ENCODE measurements around the gene CD81. TPM values are rescaled to one million over a fixed set of nuclear protein-coding genes. Genes with fewer than 3 reads are reported as not detected.

CD81 gene
- total RNA-seq, 1 experiment from 2014 or later, result 194 TPM

- BruUV-seq (replicated peaks), result TSS peak; percentile 74
- CTCF ChIA-PET, result interaction anchor here (0.5 to 0.7 kb wide), 2 partner anchors 93 to 94 kb away, joined by 4 to 7 read pairs; no protein-coding TSS in a partner anchor
- DNase-seq (ENCODE audit: low spot score), result no peak
- peak overlapping the region; percentile 82 for H3K4me3 ChIP-seq (ENCODE audit: low read depth, low read length, poor library complexity, severe bottlenecking)
- POLR2A ChIA-PET (ENCODE audit: low non-redundant PET), result no interaction called here
- no peaks in the 10 kb centered on the region for H3K9me3 ChIP-seq (ENCODE audit: low read depth, low read length, poor library complexity, severe bottlenecking)
- peaks cover 3% of the 10 kb centered on the region for H3K36me3 ChIP-seq (ENCODE audit: insufficient read depth, low read length, poor library complexity, severe bottlenecking)
- TF ChIP-seq CTCF (conservative IDR thresholded peaks at IDR 0.05; ENCODE audit: low read depth, low read length) (0 out of 2 replicates have a peak, but pooled peaks have one; percentile 14), EZH2 (IDR thresholded peaks at IDR 0.05; ENCODE audit: borderline replicate concordance, low read depth, low read length, poor library complexity, severe bottlenecking) (no peak)
- intact Hi-C loops (cut with micrococcal nuclease; ENCODE audit: unreplicated experiment), result no loop called here
- H3K27me3 ChIP-seq (replicated peaks; ENCODE audit: insufficient read depth, low read depth, low read length, poor library complexity), result no peaks in the 10 kb centered on the region
- H3K4me1 ChIP-seq (ENCODE audit: insufficient read depth, low read length, poor library complexity, severe bottlenecking), result peaks cover 8% of the 10 kb centered on the region
- peak overlapping the region; percentile 85 for H3K27ac ChIP-seq (ENCODE audit: low read depth, low read length, poor library complexity, severe bottlenecking)
These were observed 21.7 kb downstream of the CD81 start for GRCh38 chr11:2398664-2399355.

GRCh38 chr11:2399488-2400068 lies 22.5 kb downstream of the CD81 start:
- Histone ChIP-seq H3K9me3 (ENCODE audit: low read depth, low read length, poor library complexity, severe bottlenecking) (no peaks in the 10 kb centered on the region), H3K36me3 (ENCODE audit: insufficient read depth, low read length, poor library complexity, severe bottlenecking) (peaks cover 3% of the 10 kb centered on the region), H3K4me3 (ENCODE audit: low read depth, low read length, poor library complexity, severe bottlenecking) (peak overlapping the region; percentile 82), H3K27ac (ENCODE audit: low read depth, low read length, poor library complexity, severe bottlenecking) (peak overlapping the region; percentile 85), H3K27me3 (replicated peaks; ENCODE audit: insufficient read depth, low read depth, low read length, poor library complexity) (no peaks in the 10 kb centered on the region), H3K4me1 (ENCODE audit: insufficient read depth, low read length, poor library complexity, severe bottlenecking) (peaks cover 8% of the 10 kb centered on the region)
- DNase-seq (ENCODE audit: low spot score), result peak; percentile 14
- ChIA-PET CTCF (no interaction called here), POLR2A (ENCODE audit: low non-redundant PET) (no interaction called here)
- BruUV-seq (replicated peaks), result no TSS peak
- TF ChIP-seq CTCF (conservative IDR thresholded peaks at IDR 0.05; ENCODE audit: low read depth, low read length), result no peak
- TF ChIP-seq EZH2 (IDR thresholded peaks at IDR 0.05; ENCODE audit: borderline replicate concordance, low read depth, low read length, poor library complexity, severe bottlenecking), result no peak
- intact Hi-C loops (cut with micrococcal nuclease; ENCODE audit: unreplicated experiment), result loop anchor here (1.0 kb wide), 1 partner anchor 21 kb away; no protein-coding TSS in a partner anchor

GRCh38 chr11:2400069-2400761 lies 23.1 kb downstream of the CD81 start, which contains the start of gene TSSC4:
TSS of gene TSSC4 (plus strand) at chr11:2400750. CDS start at chr11:2402634, 1,884 bp downstream.
- ChIA-PET CTCF (interaction anchor here (0.5 to 1.0 kb wide), 4 partner anchors 20 to 95 kb away, joined by 5 to 11 read pairs (median 6); no protein-coding TSS in a partner anchor), POLR2A (ENCODE audit: low non-redundant PET) (interaction anchor here (0.6 kb wide), 1 partner anchor 310 kb away, joined by 3 read pairs; no protein-coding TSS in a partner anchor)
- Histone ChIP-seq H3K27ac (ENCODE audit: low read depth, low read length, poor library complexity, severe bottlenecking) (peak within 1 kb of the TSS; percentile 85), H3K9me3 (ENCODE audit: low read depth, low read length, poor library complexity, severe bottlenecking) (no peaks in the 10 kb centered on the region), H3K27me3 (replicated peaks; ENCODE audit: insufficient read depth, low read depth, low read length, poor library complexity) (no peaks in the 10 kb centered on the region), H3K4me1 (ENCODE audit: insufficient read depth, low read length, poor library complexity, severe bottlenecking) (peaks cover 8% of the 10 kb centered on the region), H3K36me3 (ENCODE audit: insufficient read depth, low read length, poor library complexity, severe bottlenecking) (peaks cover 3% of the 10 kb centered on the region), H3K4me3 (ENCODE audit: low read depth, low read length, poor library complexity, severe bottlenecking) (peak within 1 kb of the TSS; percentile 82)
- intact Hi-C loops (cut with micrococcal nuclease; ENCODE audit: unreplicated experiment), result loop anchor here (1.0 kb wide), 1 partner anchor 22 kb away; no protein-coding TSS in a partner anchor
- no peak for TF ChIP-seq EZH2 (IDR thresholded peaks at IDR 0.05; ENCODE audit: borderline replicate concordance, low read depth, low read length, poor library complexity, severe bottlenecking)
- TF ChIP-seq CTCF (conservative IDR thresholded peaks at IDR 0.05; ENCODE audit: low read depth, low read length), result peak; percentile 98
- BruUV-seq (replicated peaks), result no TSS peak
- DNase-seq (ENCODE audit: low spot score), result peak; percentile 99

Data from A673 (cell line).